NCI-H748 treated with DMSO at 0.1 percent for 48 hours (cell line): ENCODE results near the gene VWF.
"Not testable (repeated sequence)": the region's sequence is repeated elsewhere in the genome, so short reads cannot be mapped to it uniquely, and the experiment has no call there.

Experiments used
- DNase-seq: peaks from one replicate; lab custom pipeline; 2025; lab: John Stamatoyannopoulos, UW

Gene VWF

GRCh38 chr12:6032726-6033125 lies 91.7 kb downstream of the VWF start:
- DNase-seq, result no peak

DNA sequence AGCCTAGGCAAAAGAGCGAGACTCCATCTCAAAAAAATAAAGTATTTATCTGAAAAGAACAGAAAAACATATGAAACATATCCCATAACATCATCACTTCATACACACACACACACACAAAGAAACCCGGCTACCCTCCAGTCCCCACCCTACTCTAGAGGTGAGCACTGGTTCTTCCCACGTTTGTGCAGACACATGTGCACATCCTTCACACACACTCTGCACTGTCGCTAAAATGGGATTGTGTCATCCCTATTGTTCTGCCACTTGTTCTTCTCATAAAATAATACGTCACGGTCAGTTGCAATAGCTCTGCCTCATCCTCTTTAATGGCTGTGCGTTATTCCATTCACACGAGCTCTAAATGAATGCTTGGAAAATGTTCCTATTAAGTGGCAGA lies 93.5 kb downstream of the VWF start:
- DNase-seq, result no peak

GRCh38 chr12:6030081-6030480 lies 94.4 kb downstream of the VWF start:
- DNase-seq, result no peak

DNA sequence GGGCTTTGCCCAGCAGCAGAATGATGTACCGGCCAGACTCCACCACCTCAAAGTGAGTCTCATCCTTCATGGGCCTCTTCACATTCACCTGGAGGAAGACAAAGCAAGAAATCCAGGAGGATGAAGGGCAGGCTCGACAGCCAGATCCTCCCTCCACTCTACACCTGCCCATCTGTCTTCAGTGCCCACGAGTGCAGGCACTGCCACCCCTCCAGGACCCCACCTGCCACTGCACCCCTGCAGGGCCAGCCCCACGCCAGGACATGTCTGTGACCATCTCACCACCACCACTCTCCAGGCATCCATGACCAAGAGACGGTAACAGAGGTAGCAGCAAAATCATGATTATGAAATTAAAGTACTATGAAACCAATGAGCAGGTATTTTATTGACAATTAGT lies 95.1 kb downstream of the VWF start:
- no peak for DNase-seq

DNA sequence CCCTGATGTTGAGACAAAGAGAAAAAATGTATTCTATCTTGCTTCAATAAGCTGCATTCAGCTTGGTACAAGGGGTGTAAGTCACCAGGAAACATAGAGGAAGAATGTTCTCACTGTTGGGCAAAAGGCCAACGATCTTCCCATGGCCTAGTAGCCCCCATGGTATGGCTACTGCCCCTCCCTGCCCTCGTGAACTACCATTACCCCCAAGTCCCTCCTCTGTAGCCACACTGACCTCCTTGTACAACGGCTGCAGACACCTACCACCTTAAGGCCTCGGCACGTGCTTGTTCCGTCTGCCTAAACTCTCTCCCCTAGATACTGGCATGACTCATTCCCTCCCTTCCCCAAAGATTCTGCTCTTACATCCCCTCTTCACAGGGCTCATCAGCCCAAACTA lies 97.5 kb downstream of the VWF start:
- no peak for DNase-seq

DNA sequence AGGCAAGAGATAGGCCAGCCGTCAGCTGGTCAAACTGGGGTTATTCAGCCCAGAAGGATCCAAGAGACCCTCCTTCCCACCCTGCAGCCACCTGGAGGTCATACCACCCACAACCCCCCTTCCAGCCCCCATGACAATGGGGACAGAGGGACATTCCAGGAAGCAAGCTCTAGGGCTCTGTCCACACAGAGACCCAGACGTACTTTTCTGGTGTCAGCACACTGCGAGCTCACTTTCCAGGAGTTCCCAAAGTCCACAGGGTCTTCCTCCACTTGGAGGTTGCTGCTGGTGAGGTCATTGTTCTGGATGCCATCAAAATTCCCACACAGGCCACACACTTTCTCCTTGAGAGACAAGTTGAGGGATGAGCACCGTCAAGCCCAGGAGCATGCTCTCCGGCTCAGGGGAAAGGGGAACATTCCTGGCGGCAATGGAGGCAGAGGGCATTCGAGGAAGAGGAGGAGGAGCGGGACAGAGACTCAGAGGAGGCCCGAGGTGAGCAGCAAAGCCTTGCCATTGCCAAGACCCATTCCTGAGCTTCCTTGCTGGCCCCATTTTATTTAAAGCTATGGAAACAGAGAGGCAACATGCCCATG lies 98.7 kb downstream of the VWF start:
- DNase-seq, result not testable (repeated sequence)

DNA sequence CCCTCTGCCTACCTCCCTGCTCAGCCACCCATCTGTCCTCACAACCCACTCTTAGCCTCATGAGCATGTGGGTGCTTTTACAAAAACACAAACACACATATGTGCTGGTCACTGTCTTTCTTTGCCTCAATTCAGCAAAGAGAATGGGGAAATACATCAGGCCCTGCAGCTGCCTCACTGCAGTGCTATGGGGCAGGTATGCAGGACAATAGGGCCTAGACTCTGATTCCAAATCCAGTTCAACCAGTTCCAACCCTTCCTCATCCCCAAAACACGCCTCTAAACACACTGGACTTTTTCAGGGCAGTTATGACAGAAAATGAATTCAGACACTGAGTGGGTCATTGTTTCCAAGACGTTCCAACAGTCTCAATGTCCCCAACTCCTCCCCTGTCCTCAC lies 100.4 kb downstream of the VWF start:
- DNase-seq, result not testable (repeated sequence)

DNA sequence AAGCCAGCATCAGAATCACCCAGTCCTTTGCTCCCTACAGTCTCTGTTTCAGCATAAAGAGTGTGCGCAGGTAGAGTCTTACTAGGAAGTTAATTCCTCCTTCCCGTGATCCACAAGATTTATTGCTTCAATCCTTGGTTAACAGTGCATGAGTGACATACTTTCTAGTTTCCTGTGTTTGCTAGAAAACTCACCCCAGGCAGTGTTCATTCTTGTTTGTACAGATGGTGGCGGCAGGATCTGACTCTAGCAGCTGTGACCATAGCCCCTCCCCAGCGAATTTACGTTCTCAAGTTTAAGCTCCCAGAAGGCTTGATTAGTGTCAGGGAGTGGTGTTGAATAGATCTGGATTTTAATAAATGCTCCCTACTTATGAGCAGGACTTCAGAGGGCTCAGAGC lies 103.5 kb downstream of the VWF start:
- DNase-seq, result no peak

- DNase-seq, result not testable (repeated sequence)
These were observed 104.0 kb downstream of the VWF start for GRCh38 chr12:6020511-6020910.

- DNase-seq, result not testable (repeated sequence)
These were observed 105.2 kb downstream of the VWF start for GRCh38 chr12:6019256-6019655.

DNA sequence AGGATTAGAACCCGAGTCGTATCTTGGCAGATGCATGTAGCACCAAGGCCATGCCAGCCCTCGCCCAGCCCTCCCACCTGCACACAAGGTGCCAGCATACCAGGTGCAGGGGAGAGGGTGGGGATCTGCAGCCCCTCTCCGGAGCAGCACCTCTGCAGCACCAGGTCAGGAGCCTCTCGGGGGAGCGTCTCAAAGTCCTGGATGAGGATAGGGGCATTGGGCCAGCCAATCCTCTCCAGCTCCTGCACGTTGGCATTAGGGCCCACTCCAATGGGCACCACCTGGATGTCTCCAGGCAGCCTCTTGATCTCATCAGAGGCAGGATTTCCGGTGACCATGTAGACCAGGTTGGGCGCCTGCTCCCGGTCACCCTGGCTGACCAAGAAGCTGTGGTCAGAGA lies 106.2 kb downstream of the VWF start:
- no peak for DNase-seq

GRCh38 chr12:6016756-6017155 lies 107.7 kb downstream of the VWF start:
- no peak for DNase-seq

- not testable (repeated sequence) for DNase-seq
These were observed 108.5 kb downstream of the VWF start for GRCh38 chr12:6016004-6016403.

- DNase-seq, result not testable (repeated sequence)
These were observed 109.2 kb downstream of the VWF start for GRCh38 chr12:6015271-6015670.

DNA sequence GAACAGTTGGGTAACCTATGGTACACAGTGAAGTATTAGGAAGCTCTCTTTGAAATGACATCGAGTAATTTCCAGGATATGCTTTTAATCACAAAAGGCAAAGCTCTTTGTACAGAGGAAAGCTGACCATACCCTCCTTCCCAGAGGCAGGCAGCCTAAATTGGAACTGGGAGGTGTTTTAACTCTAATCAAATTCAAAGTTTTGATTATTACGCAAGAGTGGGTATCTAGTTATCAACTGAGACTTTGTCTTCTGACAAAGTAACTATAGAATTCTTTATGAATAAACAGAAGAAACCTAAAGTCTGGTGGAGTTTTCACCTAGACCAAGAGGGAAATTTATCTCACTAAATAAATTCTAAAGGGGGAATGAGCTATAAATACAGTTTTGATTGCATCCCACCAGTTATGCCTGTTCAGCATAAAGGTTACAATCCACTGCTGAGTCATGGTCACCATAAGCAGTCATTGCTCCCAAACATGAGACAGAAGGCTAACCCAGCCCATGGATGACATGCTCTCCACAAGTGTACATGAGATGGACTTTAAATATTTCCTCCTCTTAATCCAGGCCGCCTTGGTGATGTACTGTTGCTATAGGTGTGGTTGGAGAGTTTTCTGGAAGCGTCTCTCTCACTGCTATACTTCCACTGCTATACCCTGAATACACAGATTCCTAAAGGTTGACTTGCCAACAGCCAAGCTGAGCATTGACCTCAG lies 113.7 kb downstream of the VWF start:
- DNase-seq, result not testable (repeated sequence)

DNA sequence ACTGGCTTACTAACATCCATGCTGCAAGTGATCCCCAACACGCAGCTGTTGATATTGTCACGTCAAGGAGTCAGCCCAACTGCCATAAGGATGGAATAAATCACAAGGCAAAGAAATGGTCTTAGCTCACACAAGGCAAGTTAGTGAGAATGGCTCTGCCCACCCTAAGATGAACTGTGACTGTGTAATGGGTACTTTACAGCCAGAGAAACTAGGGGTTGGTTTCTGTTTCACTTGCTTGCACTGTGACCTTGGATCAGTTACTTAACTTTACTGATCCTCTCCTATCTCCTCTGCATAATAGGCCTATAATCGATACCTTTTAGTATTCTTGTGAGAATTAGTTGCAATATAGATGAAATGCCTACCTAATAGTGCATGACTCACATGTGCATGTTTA lies 127.2 kb downstream of the VWF start:
- no peak for DNase-seq

- DNase-seq, result no peak
These were observed 128.0 kb downstream of the VWF start for GRCh38 chr12:5996459-5996858.

- DNase-seq, result no peak
These were observed 134.8 kb downstream of the VWF start for GRCh38 chr12:5989621-5990020.

DNA sequence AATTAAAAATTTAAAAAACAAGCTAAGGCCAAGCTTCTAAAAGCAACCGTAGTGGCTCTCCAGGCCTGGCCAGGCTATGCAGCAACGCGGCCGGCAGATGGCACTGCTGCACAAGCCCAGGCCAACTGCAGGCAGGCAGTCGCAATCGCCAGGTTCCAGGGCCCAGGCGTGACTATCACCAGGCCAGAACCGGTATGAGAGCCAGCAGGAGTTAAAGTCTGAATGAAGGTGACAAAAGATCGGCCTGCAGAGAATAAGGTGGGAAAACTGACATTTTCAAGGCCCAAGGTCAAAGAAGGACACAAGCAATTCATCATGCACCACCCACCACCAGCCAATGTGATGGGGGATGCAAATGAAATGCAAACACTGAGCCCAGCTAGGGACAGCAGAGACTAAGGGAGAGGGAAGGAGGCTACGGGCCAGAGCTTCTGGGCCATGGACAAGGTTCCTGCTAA lies 135.8 kb downstream of the VWF start:
- peak; percentile 3 for DNase-seq

DNA sequence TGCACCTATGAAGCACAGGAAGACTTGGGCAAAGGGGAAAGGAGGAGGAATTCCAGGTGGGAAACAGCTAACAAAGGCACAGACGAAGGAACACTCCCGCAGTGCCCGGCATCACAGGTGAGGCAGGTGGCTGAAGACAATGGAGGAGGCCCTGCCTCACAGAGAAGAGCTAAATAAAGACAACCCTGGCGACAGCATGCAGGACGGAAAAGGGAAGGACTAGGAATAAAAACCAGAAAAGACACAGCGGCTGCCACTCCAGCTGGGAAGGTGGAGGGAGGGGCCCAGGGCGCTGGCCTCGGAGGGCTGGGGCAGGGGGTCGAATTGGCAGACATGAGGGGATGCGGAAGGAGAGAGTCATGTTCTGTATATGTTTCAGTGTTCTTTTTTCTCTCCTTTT lies 136.4 kb downstream of the VWF start:
- DNase-seq, result peak; percentile 17

DNA sequence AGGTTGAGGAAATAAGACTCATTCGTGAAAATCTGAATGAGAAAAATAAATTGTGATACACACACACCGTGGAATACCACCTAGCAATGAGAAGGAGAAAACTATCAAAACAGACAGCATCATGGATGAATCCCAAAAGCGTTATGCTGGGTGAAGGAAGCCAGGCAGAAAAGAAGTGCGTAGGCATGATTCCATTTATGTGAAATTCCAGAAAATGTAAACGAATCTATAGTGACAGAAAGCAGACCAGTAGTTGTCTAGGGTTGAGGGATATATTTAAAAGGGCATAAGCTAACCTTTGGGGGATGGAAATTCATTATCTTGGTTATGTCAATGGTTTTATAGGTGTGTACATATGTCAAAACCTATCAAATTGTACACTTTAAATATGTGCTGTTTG lies 136.9 kb downstream of the VWF start:
- DNase-seq, result no peak

GRCh38 chr12:5985471-5985870 lies 139.0 kb downstream of the VWF start:
- DNase-seq, result no peak

DNA sequence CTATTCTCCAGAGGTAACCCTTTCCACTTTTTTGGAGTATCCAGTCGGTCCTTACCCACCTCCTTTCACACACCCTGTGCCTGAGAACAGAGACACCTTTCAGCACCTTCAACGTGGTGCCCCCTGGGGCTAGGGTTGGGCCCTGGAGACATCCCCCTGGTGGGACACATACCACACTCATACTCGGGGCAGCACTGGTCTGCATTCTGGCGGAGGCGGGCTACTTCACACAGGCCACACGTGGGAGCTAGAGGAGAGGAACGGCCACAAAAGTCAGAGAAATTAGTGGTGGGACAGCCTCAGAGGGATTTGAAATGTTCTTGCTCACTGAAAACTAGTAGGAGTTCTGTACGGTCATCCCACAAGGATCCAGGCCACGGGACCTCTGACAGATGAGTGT lies 139.6 kb downstream of the VWF start:
- no peak for DNase-seq

DNA sequence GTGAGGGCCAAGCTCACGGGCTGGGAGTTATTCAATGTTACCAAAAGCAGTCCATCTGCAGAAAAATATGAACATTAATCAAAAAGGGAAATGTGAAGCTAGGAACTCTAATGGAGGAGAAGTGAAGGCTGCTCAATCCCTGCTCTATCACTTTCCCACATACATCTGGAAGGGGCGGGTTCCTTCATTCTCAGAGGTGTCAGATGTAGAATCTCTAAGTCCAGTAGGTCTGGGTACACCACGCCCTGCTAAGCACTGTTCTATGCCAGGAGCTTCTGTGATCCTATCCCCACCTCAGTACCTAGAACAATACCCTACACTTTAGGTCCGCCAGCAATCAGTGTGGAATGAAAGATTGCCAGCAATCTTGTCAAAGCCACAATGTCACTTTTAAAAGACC lies 142.4 kb downstream of the VWF start:
- no peak for DNase-seq
